ENCODE data around the gene GABRG3. TPM values are rescaled to one million over a fixed set of nuclear protein-coding genes. Genes with fewer than 3 reads are reported as not detected.

The GABRG3 gene
- total RNA-seq, 2 experiments from 2014 or later = not detected

- POLR2A ChIA-PET = no interaction called here
- TF ChIP-seq CTCF (IDR thresholded peaks at IDR 0.05) = no peak
These were observed 249.2 kb downstream of the GABRG3 start for GRCh38 chr15:27220199-27220598.

GRCh38 chr15:27222479-27222878 lies 251.5 kb downstream of the GABRG3 start:
- Mint-ChIP-seq H3K27me3 (no peaks in the 10 kb centered on the region), H3K9me3 (peaks cover under 1% of the 10 kb centered on the region), H3K27ac (no peak overlapping the region), H3K36me3 (ENCODE audit: low read depth) (no peaks in the 10 kb centered on the region), H3K4me1 (ENCODE audit: low read depth) (no peaks in the 10 kb centered on the region), H3K4me3 (no peak overlapping the region)
- no peak for ATAC-seq
- ChIA-PET CTCF (no interaction called here), POLR2A (no interaction called here)
- no peak for TF ChIP-seq CTCF (IDR thresholded peaks at IDR 0.05)
- intact Hi-C loops (cut with micrococcal nuclease) = no loop called here
- DNase-seq = no peak

More at GRCh38 chr15:27220199-27220598, 249.2 kb downstream of the GABRG3 start:
- intact Hi-C loops (cut with micrococcal nuclease) = no loop called here
- CTCF ChIA-PET = no interaction called here
- no peaks in the 10 kb centered on the region for H3K4me1 Mint-ChIP-seq (ENCODE audit: low read depth)
- H3K27me3 Mint-ChIP-seq = no peaks in the 10 kb centered on the region
- H3K4me3 Mint-ChIP-seq = no peak overlapping the region
- ATAC-seq = no peak
- no peak overlapping the region for H3K27ac Mint-ChIP-seq
- DNase-seq = no peak
- no peaks in the 10 kb centered on the region for H3K36me3 Mint-ChIP-seq (ENCODE audit: low read depth)
- H3K9me3 Mint-ChIP-seq = peaks cover 4% of the 10 kb centered on the region

- ChIA-PET CTCF (no interaction called here), POLR2A (no interaction called here)
- Mint-ChIP-seq H3K4me3 (no peak overlapping the region), H3K27me3 (no peaks in the 10 kb centered on the region), H3K27ac (no peak overlapping the region), H3K36me3 (ENCODE audit: low read depth) (no peaks in the 10 kb centered on the region), H3K4me1 (ENCODE audit: low read depth) (no peaks in the 10 kb centered on the region), H3K9me3 (peaks cover 2% of the 10 kb centered on the region)
- DNase-seq (no peak), ATAC-seq (no peak)
- intact Hi-C loops (cut with micrococcal nuclease) = no loop called here
- no peak for TF ChIP-seq CTCF (IDR thresholded peaks at IDR 0.05)
These were observed 252.2 kb downstream of the GABRG3 start for GRCh38 chr15:27223179-27223578.

GRCh38 chr15:27231811-27232210 lies 260.8 kb downstream of the GABRG3 start:
- no peak for DNase-seq
- TF ChIP-seq CTCF (IDR thresholded peaks at IDR 0.05) = no peak
- no peak for ATAC-seq
- intact Hi-C loops (cut with micrococcal nuclease) = no loop called here
- H3K27ac Mint-ChIP-seq = no peak overlapping the region
- no peaks in the 10 kb centered on the region for H3K36me3 Mint-ChIP-seq (ENCODE audit: low read depth)
- H3K9me3 Mint-ChIP-seq = peaks cover 2% of the 10 kb centered on the region
- CTCF ChIA-PET = no interaction called here
- no peak overlapping the region for H3K4me3 Mint-ChIP-seq
- H3K27me3 Mint-ChIP-seq = no peaks in the 10 kb centered on the region
- no peaks in the 10 kb centered on the region for H3K4me1 Mint-ChIP-seq (ENCODE audit: low read depth)
- POLR2A ChIA-PET = interaction anchor here (0.7 kb wide), 1 partner anchor 110 kb away, joined by 3 read pairs; no protein-coding TSS in a partner anchor

GRCh38 chr15:27232876-27233275 lies 261.9 kb downstream of the GABRG3 start:
- Mint-ChIP-seq H3K36me3 (ENCODE audit: low read depth) (no peaks in the 10 kb centered on the region), H3K27me3 (no peaks in the 10 kb centered on the region), H3K9me3 (peaks cover 2% of the 10 kb centered on the region), H3K27ac (no peak overlapping the region), H3K4me1 (ENCODE audit: low read depth) (no peaks in the 10 kb centered on the region), H3K4me3 (no peak overlapping the region)
- DNase-seq (no peak), ATAC-seq (no peak)
- ChIA-PET CTCF (no interaction called here), POLR2A (no interaction called here)
- intact Hi-C loops (cut with micrococcal nuclease) = no loop called here
- no peak for TF ChIP-seq CTCF (IDR thresholded peaks at IDR 0.05)

Data from activated CD8-positive, alpha-beta T cell treated with anti-CD3 and anti-CD28 coated beads for 36 hours (primary cell).